Glomerular visceral epithelial cell (primary cell): ENCODE data around the gene AOAH.
"Not testable (repeated sequence)": the region's sequence is repeated elsewhere in the genome, so short reads cannot be mapped to it uniquely, and the experiment has no call there.

Experiments used
- DNase-seq: peaks from one replicate; pipeline ENCODE4 v3.0.0-alpha.2; 2016; ENCODE audit errors: extremely low spot score

The AOAH gene

DNA sequence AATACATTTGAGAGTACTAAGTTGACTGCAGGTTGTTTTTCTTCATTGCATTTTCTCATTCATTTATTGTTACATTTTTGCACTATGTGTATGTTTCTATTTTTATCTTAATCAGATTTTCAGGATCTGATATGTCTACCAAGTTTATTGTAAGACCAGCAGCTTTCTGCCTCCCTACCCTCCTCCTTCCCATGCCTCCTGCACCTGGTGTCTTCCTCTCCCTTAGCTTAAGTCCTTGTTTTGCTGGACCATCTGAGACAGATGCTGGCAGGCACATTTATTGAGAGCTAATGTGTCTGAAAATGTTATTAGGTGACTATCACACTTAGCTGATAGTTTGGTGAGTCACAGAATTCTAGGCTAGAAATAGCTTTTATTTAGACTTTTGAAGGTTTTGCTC, 255.1 kb downstream of the AOAH start:
- no peak for DNase-seq

GRCh38 chr7:36468370-36469101, 255.8 kb downstream of the AOAH start:
- no peak for DNase-seq

- not testable (repeated sequence) for DNase-seq
Observed at GRCh38 chr7:36466001-36466400, 258.3 kb downstream of the AOAH start.

GRCh38 chr7:36464271-36464670, 260.0 kb downstream of the AOAH start:
- no peak for DNase-seq
